Bronchial epithelial cell (primary cell): ENCODE data around the gene CD28. TPM values are rescaled to one million over a fixed set of nuclear protein-coding genes. Genes with fewer than 3 reads are reported as not detected.
"Not testable (repeated sequence)": the region's sequence is repeated elsewhere in the genome, so short reads cannot be mapped to it uniquely, and the experiment has no call there.

Experiments
- DNase-seq: peaks from one replicate; pipeline ENCODE4 v3.0.0-alpha.2; 2010; ENCODE audit warnings: low read depth
- FAIRE-seq: peaks from 2 replicates; lab custom pipeline; 2011; peaks lifted over from hg19 to GRCh38; lab: Jason Lieb, UNC
- H3K27me3 ChIP-seq: 2 replicates; pipeline ENCODE4 v1.5.1; 2011; ENCODE audit warnings: low read length; ENCODE audit not compliant: control insufficient read depth, insufficient read depth
- H3K36me3 ChIP-seq: 2 replicates; pipeline ENCODE4 v1.5.1; 2011; ENCODE audit warnings: low read length; ENCODE audit not compliant: control insufficient read depth, insufficient read depth
- H3K4me3 ChIP-seq: 2 replicates; pipeline ENCODE4 v1.5.1; 2011; ENCODE audit warnings: mild to moderate bottlenecking, low read depth, low read length, control low read depth
- total RNA-seq: library from RNA; depleted of rRNA; stranded (reverse); fragments of >200 nt; gene quantifications from 2 replicates; pipeline ENCODE4 v1.2.1, GENCODE V29; 2014
- TF ChIP-seq, protein P1 (sequence below): IDR thresholded peaks from 2 replicates; pipeline ENCODE4 v1.5.1; 2011; ENCODE audit warnings: mild to moderate bottlenecking, moderate library complexity, low read length, control low read depth, inconsistent platforms; ENCODE audit not compliant: insufficient read depth, severe bottlenecking

Gene CD28
- total RNA-seq, 1 donor from 2014 or later = not detected

DNA sequence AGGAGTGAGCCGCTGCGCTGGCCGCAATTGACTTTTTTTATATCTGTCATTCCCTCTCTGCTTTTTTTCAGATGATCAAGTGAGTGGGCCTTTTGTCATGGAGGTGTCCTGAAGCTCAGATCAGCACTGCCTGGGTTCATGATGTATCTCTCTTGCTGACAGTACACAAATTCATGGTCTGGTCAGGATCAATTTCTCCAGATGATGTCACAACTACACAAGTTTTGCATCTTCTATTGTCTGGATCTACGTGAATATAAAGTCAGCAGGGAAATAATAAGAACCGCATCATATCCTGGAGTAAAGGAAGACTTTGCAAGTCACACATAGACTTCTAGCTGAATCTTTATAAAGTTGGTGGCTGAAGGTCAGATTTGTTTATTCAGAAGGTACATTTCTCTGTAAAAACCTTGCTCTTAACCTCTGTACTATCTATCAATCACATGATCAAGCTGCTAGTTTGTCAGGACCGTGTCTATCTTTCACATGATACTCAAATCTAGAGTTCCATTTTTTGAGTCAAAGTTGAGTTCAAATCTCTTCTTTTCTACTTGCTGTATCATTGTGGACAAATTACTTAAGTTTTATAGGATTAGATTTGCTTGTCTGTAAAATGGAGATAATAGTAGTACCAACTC is 13.1 kb upstream of the CD28 start:
- FAIRE-seq = no peak
- Histone ChIP-seq H3K27me3 (no peaks in the 10 kb centered on the region), H3K4me3 (no peak overlapping the region), H3K36me3 (no peaks in the 10 kb centered on the region)
- DNase-seq = no peak
- TF ChIP-seq, protein P1, sequence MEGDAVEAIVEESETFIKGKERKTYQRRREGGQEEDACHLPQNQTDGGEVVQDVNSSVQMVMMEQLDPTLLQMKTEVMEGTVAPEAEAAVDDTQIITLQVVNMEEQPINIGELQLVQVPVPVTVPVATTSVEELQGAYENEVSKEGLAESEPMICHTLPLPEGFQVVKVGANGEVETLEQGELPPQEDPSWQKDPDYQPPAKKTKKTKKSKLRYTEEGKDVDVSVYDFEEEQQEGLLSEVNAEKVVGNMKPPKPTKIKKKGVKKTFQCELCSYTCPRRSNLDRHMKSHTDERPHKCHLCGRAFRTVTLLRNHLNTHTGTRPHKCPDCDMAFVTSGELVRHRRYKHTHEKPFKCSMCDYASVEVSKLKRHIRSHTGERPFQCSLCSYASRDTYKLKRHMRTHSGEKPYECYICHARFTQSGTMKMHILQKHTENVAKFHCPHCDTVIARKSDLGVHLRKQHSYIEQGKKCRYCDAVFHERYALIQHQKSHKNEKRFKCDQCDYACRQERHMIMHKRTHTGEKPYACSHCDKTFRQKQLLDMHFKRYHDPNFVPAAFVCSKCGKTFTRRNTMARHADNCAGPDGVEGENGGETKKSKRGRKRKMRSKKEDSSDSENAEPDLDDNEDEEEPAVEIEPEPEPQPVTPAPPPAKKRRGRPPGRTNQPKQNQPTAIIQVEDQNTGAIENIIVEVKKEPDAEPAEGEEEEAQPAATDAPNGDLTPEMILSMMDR = no peak

DNA sequence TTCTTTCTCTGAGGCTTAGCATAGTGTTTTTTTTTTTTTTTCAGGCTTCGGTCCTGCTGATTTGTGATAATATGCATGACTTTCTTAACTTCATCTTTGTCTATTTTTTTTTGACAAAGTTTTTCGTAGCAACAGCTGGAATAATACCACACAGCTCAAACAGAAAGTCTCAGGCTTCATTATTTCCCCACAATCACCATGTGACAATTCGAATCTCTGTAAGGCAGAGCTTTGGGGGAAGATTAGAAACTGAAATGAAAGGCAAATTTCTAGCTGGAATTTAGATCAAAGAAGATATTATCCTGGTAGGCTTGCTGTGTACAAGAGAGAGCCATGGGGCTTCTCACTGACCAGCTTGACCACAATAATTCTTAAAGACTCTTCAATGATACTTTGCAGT is 12.2 kb upstream of the CD28 start:
- FAIRE-seq = no peak
- Histone ChIP-seq H3K36me3 (no peaks in the 10 kb centered on the region), H3K4me3 (no peak overlapping the region), H3K27me3 (no peaks in the 10 kb centered on the region)
- DNase-seq = no peak
- TF ChIP-seq, protein P1 = no peak

DNA sequence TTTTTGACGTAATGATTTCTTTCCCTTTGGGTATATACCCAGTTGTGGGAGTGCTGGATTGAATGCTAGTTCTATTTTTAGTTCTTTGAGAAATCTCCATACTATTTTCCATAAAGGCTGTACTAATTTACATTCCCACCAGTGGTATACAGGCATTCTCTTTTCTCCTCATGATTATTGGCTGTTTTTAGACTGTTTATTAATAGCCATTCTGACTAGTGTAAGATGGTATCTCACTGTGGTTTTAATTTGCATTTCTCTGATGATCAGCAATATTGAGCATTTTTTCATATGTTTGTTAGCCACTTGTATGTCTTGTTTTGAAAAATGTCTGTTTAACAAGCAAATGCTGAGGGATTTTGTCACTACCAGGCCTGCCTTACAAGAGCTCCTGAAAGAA is 9.2 kb upstream of the CD28 start:
- no peaks in the 10 kb centered on the region for H3K27me3 ChIP-seq
- TF ChIP-seq, protein P1 = no peak
- DNase-seq = no peak
- no peaks in the 10 kb centered on the region for H3K36me3 ChIP-seq
- FAIRE-seq = no peak
- H3K4me3 ChIP-seq = no peak overlapping the region

DNA sequence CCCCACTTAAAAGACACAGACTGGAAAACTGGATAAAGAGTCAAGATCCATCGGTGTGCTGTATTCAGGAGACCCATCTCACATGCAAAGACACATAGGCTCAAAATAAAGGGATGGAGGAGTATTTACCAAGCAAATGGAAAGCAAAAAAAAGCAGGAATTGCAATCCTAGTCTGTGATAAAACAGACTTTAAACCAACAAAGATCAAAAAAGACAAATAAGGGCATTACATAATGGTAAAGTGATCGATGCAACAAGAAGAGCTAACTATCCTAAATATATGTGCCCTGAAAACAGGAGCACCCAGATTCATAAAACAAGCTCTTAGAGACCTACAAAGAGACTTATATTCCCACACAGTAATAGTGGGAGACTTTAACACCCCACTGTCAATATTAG is 8.7 kb upstream of the CD28 start:
- not testable (repeated sequence) for FAIRE-seq, H3K4me3 ChIP-seq

DNA sequence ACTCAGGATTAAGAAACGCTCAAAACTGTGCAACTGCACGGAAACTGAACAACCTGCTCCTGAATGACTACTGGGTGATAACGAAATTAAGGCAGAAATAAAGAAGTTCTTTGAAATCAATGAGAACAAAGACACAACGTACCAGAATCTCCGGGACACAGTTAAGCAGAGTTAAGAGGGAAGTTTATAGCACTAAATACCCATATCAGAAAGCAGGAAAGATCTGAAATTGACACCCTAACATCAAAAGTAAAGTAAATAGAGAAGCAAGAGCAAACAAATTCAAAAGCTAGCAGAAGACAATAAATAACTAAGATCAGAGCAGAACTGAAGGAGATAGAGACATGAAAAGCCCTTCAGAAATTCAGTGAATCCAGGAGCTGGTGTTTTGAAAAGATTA is 8.0 kb upstream of the CD28 start:
- H3K4me3 ChIP-seq, H3K27me3 ChIP-seq, H3K36me3 ChIP-seq, DNase-seq, FAIRE-seq: not testable (repeated sequence)

More for the DNA sequence above, 8.7 kb upstream of the CD28 start:
- not testable (repeated sequence) for DNase-seq, H3K27me3 ChIP-seq, H3K36me3 ChIP-seq

DNA sequence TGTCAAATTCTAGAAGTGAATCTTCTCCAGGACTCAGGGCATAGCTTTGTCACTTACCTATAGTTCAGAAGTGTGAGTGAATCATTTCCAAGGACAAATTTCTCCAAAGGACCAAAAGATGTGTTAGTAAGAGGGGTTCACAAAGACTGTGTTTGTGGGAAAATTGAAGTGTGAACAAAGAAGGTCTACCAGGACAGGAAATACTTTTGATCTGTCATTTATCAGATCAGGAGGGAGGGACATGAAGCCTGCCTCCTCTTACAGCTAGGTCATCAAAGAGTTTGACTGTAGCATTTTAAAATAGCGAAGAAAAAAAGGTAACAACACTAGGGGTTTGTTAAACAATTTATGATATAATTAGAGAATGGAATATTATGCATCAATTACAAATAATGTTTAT is 2.0 kb upstream of the CD28 start:
- DNase-seq (no peak), FAIRE-seq (no peak)
- H3K27me3 ChIP-seq = no peaks in the 10 kb centered on the region
- no peak overlapping the region for H3K4me3 ChIP-seq
- no peaks in the 10 kb centered on the region for H3K36me3 ChIP-seq
- TF ChIP-seq, protein P1 = no peak

DNA sequence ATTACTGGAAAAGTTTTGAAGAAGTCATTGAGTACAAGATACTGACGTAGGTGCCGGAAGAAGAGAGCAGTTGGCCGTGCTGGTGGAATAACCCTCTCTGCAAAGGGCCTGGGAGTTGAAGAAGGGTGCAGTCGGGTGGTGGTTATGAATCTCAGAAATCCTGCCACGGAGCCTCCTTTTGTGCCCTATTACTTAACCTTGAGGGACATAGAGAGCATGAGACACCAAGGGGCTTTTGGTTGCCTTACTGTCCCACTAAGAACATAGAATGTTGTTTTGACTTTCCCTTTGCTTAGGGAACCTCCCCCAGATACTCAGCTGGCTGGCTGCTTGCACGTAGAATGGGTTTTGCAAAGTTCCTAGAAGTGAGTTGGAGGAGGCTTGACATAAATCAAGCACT is 1.3 kb upstream of the CD28 start:
- TF ChIP-seq, protein P1 = no peak
- Histone ChIP-seq H3K27me3 (no peaks in the 10 kb centered on the region), H3K36me3 (no peaks in the 10 kb centered on the region), H3K4me3 (no peak overlapping the region)
- FAIRE-seq (no peak), DNase-seq (no peak)
